Right atrium auricular region (tissue), 2 donors: Measurements from ENCODE around the gene MET. TPM values are rescaled to one million over a fixed set of nuclear protein-coding genes. Genes with fewer than 3 reads are reported as not detected.
A peak's percentile ranks its signal among the peaks of the same experiment; 100 is the strongest.

Source experiments
- DNase-seq: peaks from one replicate; pipeline ENCODE4 v3.0.0-alpha.2; 2019; ENCODE audit warnings: low spot score
- H3K27ac ChIP-seq, 2 donors: fragments of 200-600 bp; sonication (generic); 1 replicate in 1 of 2; 2 replicates in 1 of 2; pipeline ENCODE4 v1.5.1; 2016 to 2019
- H3K27me3 ChIP-seq, 2 donors: fragments of 200-600 bp; sonication (generic); one replicate each; pipeline versions ENCODE4 v1.5.1 to v1.6.0; 2017 to 2019
- H3K36me3 ChIP-seq: fragments of 200-600 bp; sonication (generic); one replicate; pipeline ENCODE4 v1.5.1; 2016
- H3K4me1 ChIP-seq, 2 donors: fragments of 200-600 bp; sonication (generic); one replicate each; pipeline versions ENCODE4 v1.5.1 to v1.6.0; 2017 to 2019
- H3K4me3 ChIP-seq, 2 donors: fragments of 200-600 bp; sonication (generic); 1 replicate in 1 of 2; 2 replicates in 1 of 2; pipeline ENCODE4 v1.5.1; 2017 to 2019; ENCODE audit warnings: mild to moderate bottlenecking in 1 of 2, moderate library complexity in 1 of 2
- H3K9me3 ChIP-seq, 2 donors: fragments of 200-600 bp; sonication (generic); one replicate each; pipeline ENCODE4 v1.5.1; 2019
- CTCF ChIP-seq, 2 donors: fragments of 200-600 bp; sonication (generic); IDR thresholded peaks; one replicate each; pipeline ENCODE4 v1.5.1; 2019; ENCODE audit warnings: antibody characterized with exemption in 2 of 2
- total RNA-seq, 2 donors: library from RNA; depleted of rRNA; stranded (reverse); fragments of >200 nt; gene quantifications; one replicate each; pipeline ENCODE4 v1.1.0, GENCODE V29; 2016

Gene MET
- total RNA-seq, 2 donors from 2014 or later: 16.1 to 17.5 TPM

DNA sequence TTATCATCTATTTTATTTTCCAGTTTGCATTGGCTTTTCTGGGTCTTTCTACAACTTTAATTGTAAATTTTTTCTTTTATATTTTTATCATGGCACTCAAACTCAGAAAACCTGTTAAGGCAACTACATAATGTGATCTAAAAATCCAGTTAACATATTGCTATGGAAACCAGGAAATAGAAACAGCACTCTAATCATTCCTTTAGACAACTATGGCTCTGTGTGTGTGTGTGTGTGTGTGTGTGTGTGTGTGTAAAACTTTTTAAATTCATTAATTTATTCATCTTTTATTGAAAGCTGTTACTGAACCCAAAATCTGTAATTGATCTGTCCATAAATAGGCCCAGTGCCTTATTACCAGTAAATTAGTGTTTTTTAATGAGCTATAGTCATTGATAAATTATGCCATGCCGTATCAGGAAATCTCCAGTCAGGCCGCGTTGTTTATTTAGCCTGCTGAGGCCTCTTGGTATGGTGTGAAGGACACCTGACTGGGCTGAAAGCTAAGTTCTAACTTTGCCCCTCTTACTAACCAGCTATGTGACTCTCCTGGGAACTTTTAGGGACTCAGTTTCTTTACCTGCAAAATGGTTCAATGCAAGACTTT is 1.5 kb upstream of the MET start:
- Histone ChIP-seq H3K27me3 (no peaks in the 10 kb centered on the region), H3K4me3 (no peak overlapping the region), H3K36me3 (no peaks in the 10 kb centered on the region), H3K27ac (no peak overlapping the region), H3K4me1 (peaks cover 0 to 33% of the 10 kb centered on the region in 2 donors), H3K9me3 (no peaks in the 10 kb centered on the region)
- no peak for TF ChIP-seq CTCF (IDR thresholded peaks at IDR 0.05)
- DNase-seq: no peak

- no peak for TF ChIP-seq CTCF (IDR thresholded peaks at IDR 0.05)
- DNase-seq: no peak
- Histone ChIP-seq H3K36me3 (no peaks in the 10 kb centered on the region), H3K27me3 (no peaks in the 10 kb centered on the region), H3K9me3 (no peaks in the 10 kb centered on the region), H3K4me1 (peaks cover 0 to 33% of the 10 kb centered on the region in 2 donors), H3K4me3 (peak overlapping the region in 1 of 2 donors; percentile 62), H3K27ac (peak overlapping the region; percentile 85 to 87)
These were observed 885 bp upstream of the MET start for GRCh38 chr7:116671111-116671510.

- no peaks in the 10 kb centered on the region for H3K36me3 ChIP-seq
These were observed 830 bp downstream of the MET start for GRCh38 chr7:116672596-116673456.

GRCh38 chr7:116673457-116673865 is 1.5 kb downstream of the MET start:
- Histone ChIP-seq H3K4me1 (peaks cover 0 to 28% of the 10 kb centered on the region in 2 donors), H3K27ac (no peak overlapping the region), H3K4me3 (peak overlapping the region in 1 of 2 donors; percentile 62), H3K27me3 (no peaks in the 10 kb centered on the region), H3K9me3 (no peaks in the 10 kb centered on the region), H3K36me3 (no peaks in the 10 kb centered on the region)
- no peak for DNase-seq
- no peak for TF ChIP-seq CTCF (IDR thresholded peaks at IDR 0.05)

More at GRCh38 chr7:116672596-116673456, 830 bp downstream of the MET start:
- Histone ChIP-seq H3K4me3 (peak overlapping the region; percentile 57 to 62), H3K27ac (peak overlapping the region; percentile 85 to 87), H3K9me3 (no peaks in the 10 kb centered on the region), H3K4me1 (peaks cover 0 to 31% of the 10 kb centered on the region in 2 donors), H3K27me3 (no peaks in the 10 kb centered on the region)
- TF ChIP-seq CTCF (IDR thresholded peaks at IDR 0.05): no peak
- no peak for DNase-seq

GRCh38 chr7:116674508-116675173 is 2.6 kb downstream of the MET start:
- H3K4me3 ChIP-seq: no peak overlapping the region
- H3K27me3 ChIP-seq: no peaks in the 10 kb centered on the region
- peaks cover 0 to 28% of the 10 kb centered on the region in 2 donors for H3K4me1 ChIP-seq
- no peak for TF ChIP-seq CTCF (IDR thresholded peaks at IDR 0.05)
- no peaks in the 10 kb centered on the region for H3K9me3 ChIP-seq
- no peak overlapping the region for H3K27ac ChIP-seq
- DNase-seq: no peak
- no peaks in the 10 kb centered on the region for H3K36me3 ChIP-seq
